B cell (primary cell): ENCODE results near the gene IFNLR1.

Source experiments
- EZH2 ChIP-seq: IDR thresholded peaks from 2 replicates; pipeline ENCODE4 v1.6.1; 2012; ENCODE audit warnings: borderline replicate concordance, low read depth, mild to moderate bottlenecking, moderate library complexity, low read length; ENCODE audit not compliant: insufficient read depth, poor library complexity, severe bottlenecking
- TF ChIP-seq, protein P1 (sequence below): fragments of 200-600 bp; IDR thresholded peaks from one replicate; pipeline ENCODE4 v1.8.0; 2022; ENCODE audit warnings: antibody characterized with exemption, mild to moderate bottlenecking

DNA sequence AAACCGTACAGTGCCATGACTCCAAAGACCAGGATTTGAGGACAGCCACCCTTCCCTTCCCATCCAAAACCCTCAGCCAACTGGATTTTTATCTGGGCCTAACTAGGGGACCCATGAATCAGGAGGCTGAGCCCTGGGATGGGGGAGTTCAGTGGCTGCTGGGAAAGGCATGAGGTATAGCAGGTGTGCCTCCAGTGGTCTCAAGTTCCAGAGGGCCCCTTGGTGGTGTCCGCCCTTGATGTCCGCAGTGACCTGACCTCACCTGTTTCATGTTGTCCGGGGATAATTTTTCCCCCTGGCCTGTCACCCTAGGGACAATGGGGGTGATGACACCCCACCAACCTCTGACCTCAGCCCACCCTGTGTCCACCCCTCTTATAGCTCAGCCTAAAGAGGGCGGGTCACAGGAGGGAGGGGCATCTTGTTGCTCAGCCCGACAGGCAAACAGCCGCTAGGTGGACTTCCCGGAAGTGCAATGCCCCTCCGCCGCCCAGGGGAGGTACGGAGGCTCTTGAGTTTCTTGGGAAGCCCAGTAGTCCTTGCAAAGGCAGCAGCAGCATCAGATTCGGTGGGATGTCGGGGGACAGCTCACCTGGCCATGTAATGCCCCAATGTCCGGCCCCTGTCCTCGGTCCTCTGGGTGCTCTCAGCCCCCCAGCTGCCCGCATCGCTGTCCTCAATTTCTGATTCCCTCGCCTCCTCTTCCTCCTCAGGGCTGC is 30.4 kb downstream of the IFNLR1 start:
- no peak for TF ChIP-seq EZH2
- TF ChIP-seq, protein P1, sequence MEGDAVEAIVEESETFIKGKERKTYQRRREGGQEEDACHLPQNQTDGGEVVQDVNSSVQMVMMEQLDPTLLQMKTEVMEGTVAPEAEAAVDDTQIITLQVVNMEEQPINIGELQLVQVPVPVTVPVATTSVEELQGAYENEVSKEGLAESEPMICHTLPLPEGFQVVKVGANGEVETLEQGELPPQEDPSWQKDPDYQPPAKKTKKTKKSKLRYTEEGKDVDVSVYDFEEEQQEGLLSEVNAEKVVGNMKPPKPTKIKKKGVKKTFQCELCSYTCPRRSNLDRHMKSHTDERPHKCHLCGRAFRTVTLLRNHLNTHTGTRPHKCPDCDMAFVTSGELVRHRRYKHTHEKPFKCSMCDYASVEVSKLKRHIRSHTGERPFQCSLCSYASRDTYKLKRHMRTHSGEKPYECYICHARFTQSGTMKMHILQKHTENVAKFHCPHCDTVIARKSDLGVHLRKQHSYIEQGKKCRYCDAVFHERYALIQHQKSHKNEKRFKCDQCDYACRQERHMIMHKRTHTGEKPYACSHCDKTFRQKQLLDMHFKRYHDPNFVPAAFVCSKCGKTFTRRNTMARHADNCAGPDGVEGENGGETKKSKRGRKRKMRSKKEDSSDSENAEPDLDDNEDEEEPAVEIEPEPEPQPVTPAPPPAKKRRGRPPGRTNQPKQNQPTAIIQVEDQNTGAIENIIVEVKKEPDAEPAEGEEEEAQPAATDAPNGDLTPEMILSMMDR: no peak
